Measurements from ENCODE around the gene KRTAP3-2. TPM values are rescaled to one million over a fixed set of nuclear protein-coding genes. Genes with fewer than 3 reads are reported as not detected.

KRTAP3-2 gene
- polyA plus RNA-seq, 1 experiment, result not detected

DNA sequence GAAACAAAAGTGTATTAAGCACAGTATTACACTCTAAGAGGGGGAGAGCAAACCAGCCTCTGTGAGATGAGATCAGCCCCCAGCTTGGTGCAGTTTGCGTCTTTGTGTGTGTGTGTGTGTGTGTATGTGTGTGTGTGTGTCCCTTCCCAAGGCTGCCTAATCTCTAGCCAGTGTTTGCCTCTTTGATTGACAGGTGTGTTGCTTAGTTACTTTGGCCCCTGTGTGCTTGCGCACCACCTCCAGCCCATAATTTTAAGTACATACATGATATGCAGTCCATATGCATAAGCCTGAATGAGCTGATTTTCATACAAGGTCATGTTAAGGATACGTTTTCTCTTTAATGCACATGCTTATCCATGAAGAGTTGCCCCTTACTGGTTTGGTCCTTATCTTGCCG, 2.1 kb upstream of the KRTAP3-2 start:
- CTCF ChIA-PET, result no interaction called here
- POLR2A ChIA-PET, result no interaction called here

DNA sequence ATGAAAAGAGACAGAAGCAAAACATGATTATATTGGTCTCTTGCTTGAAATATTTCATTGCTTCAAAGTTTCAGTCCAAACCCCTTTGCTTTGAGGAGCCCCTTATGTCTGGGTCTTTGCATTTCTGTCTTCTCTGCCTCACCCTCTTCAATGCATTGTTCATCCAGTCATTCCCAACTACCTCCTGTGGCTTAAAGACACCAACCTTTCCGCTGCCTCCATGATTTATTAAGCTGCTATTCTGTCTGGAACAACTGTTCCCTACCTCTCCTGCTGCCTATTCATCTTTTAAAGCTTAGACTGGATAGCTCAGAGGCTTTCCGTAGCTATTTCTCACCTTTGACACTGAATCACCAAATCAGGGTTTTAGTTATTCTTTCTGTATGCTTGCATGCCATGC, 2.3 kb downstream of the KRTAP3-2 start:
- ChIA-PET POLR2A (no interaction called here), CTCF (no interaction called here)
- no peaks in the 10 kb centered on the region for H3K27me3 ChIP-seq (ENCODE audit: control insufficient read depth, insufficient read depth, low read length)
- no peaks in the 10 kb centered on the region for H3K9me3 ChIP-seq (ENCODE audit: control insufficient read depth, insufficient read depth, low read length)
- DNase-seq (ENCODE audit: low read depth, low spot score), result no peak
- no peak overlapping the region for H3K27ac ChIP-seq (ENCODE audit: low read depth, low read length)
- TF ChIP-seq, protein P1, sequence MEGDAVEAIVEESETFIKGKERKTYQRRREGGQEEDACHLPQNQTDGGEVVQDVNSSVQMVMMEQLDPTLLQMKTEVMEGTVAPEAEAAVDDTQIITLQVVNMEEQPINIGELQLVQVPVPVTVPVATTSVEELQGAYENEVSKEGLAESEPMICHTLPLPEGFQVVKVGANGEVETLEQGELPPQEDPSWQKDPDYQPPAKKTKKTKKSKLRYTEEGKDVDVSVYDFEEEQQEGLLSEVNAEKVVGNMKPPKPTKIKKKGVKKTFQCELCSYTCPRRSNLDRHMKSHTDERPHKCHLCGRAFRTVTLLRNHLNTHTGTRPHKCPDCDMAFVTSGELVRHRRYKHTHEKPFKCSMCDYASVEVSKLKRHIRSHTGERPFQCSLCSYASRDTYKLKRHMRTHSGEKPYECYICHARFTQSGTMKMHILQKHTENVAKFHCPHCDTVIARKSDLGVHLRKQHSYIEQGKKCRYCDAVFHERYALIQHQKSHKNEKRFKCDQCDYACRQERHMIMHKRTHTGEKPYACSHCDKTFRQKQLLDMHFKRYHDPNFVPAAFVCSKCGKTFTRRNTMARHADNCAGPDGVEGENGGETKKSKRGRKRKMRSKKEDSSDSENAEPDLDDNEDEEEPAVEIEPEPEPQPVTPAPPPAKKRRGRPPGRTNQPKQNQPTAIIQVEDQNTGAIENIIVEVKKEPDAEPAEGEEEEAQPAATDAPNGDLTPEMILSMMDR (IDR thresholded peaks at IDR 0.05; ENCODE audit: low read depth, low read length), result no peak
- no peak overlapping the region for H3K4me3 ChIP-seq (ENCODE audit: low read depth, low read length)

More for the DNA sequence above, 2.1 kb upstream of the KRTAP3-2 start:
- Histone ChIP-seq H3K27me3 (ENCODE audit: control insufficient read depth, insufficient read depth, low read length) (no peaks in the 10 kb centered on the region), H3K9me3 (ENCODE audit: control insufficient read depth, insufficient read depth, low read length) (no peaks in the 10 kb centered on the region), H3K27ac (ENCODE audit: low read depth, low read length) (no peak overlapping the region), H3K4me3 (ENCODE audit: low read depth, low read length) (no peak overlapping the region)
- no peak for DNase-seq (ENCODE audit: low read depth, low spot score)
- TF ChIP-seq, protein P1 (IDR thresholded peaks at IDR 0.05; ENCODE audit: low read depth, low read length), result no peak

- no peak for DNase-seq (ENCODE audit: low read depth, low spot score)
- Histone ChIP-seq H3K27ac (ENCODE audit: low read depth, low read length) (no peak overlapping the region), H3K9me3 (ENCODE audit: control insufficient read depth, insufficient read depth, low read length) (no peaks in the 10 kb centered on the region), H3K27me3 (ENCODE audit: control insufficient read depth, insufficient read depth, low read length) (no peaks in the 10 kb centered on the region), H3K4me3 (ENCODE audit: low read depth, low read length) (no peak overlapping the region)
- CTCF ChIA-PET, result no interaction called here
- POLR2A ChIA-PET, result interaction anchor here (0.6 kb wide), 1 partner anchor 1719 kb away, joined by 7 read pairs; no protein-coding TSS in a partner anchor
- TF ChIP-seq, protein P1 (IDR thresholded peaks at IDR 0.05; ENCODE audit: low read depth, low read length), result no peak
Observed at GRCh38 chr17:40996829-40997228, 2.9 kb downstream of the KRTAP3-2 start.

- POLR2A ChIA-PET, result no interaction called here
- DNase-seq (ENCODE audit: low read depth, low spot score), result no peak
- H3K4me3 ChIP-seq (ENCODE audit: low read depth, low read length), result no peak overlapping the region
- no peaks in the 10 kb centered on the region for H3K9me3 ChIP-seq (ENCODE audit: control insufficient read depth, insufficient read depth, low read length)
- CTCF ChIA-PET, result no interaction called here
- TF ChIP-seq, protein P1 (IDR thresholded peaks at IDR 0.05; ENCODE audit: low read depth, low read length), result no peak
- H3K27ac ChIP-seq (ENCODE audit: low read depth, low read length), result no peak overlapping the region
- no peaks in the 10 kb centered on the region for H3K27me3 ChIP-seq (ENCODE audit: control insufficient read depth, insufficient read depth, low read length)
Observed at GRCh38 chr17:40995116-40995515, 4.6 kb downstream of the KRTAP3-2 start.

- POLR2A ChIA-PET, result no interaction called here
Observed at GRCh38 chr17:40993839-40994238, 5.9 kb downstream of the KRTAP3-2 start, which contains the start of gene KRTAP3-3. KRTAP3-3 (minus strand) TSS chr17:40994164; CDS start chr17:40994097, 67 bp downstream.

More at GRCh38 chr17:40993839-40994238, 5.9 kb downstream of the KRTAP3-2 start, which contains the start of gene KRTAP3-3:
- no peak within 1 kb of the TSS for H3K4me3 ChIP-seq (ENCODE audit: low read depth, low read length)
- CTCF ChIA-PET, result no interaction called here
- H3K27me3 ChIP-seq (ENCODE audit: control insufficient read depth, insufficient read depth, low read length), result no peaks in the 10 kb centered on the region
- no peaks in the 10 kb centered on the region for H3K9me3 ChIP-seq (ENCODE audit: control insufficient read depth, insufficient read depth, low read length)
- H3K27ac ChIP-seq (ENCODE audit: low read depth, low read length), result no peak within 1 kb of the TSS
- no peak for DNase-seq (ENCODE audit: low read depth, low spot score)
- TF ChIP-seq, protein P1 (IDR thresholded peaks at IDR 0.05; ENCODE audit: low read depth, low read length), result no peak

Data from AG04450 (cell line).